NCI-H1048 (cell line): ENCODE data around the gene CCDC107.

ENCODE experiments used
- DNase-seq: peaks from one replicate; lab custom pipeline; 2025; lab: John Stamatoyannopoulos, UW

The CCDC107 gene

DNA sequence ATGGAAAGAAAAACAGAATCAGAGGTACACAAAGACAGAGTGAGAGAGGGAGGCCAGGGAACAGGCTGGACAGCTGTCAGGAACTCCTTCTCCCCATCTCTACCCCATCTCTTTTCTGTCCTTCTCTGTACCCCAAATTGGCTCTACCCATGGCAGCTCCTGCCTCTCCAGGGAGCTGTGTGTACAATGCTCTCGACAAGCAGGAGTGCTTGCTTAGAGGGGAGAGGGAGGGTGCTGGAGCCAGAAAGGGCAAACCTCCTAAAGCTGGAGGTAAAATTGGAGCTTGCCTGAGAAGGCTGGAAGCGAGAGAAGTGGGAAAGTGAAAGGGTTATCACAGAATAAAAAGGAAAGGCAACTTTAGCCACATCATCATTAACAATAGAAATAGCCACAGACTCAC is 25.2 kb downstream of the CCDC107 start:
- no peak for DNase-seq

DNA sequence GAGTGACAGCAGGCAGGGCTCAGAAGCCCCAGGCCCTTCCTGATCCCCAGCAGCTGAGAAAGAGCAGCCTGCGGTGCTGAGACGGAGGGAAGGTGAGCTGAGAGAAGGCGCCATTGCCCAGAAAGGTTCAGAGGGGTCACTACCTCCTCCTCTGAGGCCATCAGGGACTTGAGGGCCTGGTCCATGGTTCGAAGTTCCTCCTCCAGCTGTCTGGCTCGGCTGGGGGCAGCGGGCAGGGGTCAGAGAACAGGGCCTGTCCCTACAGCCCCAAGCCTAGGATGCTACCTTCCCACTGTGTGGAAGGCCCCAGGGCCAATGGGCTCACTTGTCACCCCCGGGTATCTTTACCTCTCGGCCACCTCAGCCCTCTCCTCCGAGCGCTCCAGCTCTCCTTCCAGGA is 26.8 kb downstream of the CCDC107 start:
- DNase-seq, result no peak

DNA sequence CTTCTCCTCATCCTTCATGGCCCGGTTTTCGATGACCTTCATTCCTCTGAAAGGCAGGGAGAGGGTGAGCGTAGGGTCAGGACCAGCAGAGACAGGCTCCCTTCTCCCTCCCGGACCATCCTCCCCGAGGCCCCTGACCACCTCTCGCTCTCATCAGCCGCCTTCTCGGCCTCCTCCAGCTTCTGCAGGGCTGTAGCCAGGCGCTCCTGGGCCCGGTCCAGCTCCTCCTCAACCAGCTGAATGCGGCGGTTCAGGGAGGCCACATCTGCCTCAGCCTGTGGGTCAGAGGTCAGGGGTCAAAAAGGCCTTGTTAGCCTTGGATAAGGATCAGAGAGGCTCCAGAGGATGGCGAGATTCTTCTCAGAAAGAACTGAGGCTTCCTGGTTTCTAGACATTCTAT is 27.4 kb downstream of the CCDC107 start:
- no peak for DNase-seq

DNA sequence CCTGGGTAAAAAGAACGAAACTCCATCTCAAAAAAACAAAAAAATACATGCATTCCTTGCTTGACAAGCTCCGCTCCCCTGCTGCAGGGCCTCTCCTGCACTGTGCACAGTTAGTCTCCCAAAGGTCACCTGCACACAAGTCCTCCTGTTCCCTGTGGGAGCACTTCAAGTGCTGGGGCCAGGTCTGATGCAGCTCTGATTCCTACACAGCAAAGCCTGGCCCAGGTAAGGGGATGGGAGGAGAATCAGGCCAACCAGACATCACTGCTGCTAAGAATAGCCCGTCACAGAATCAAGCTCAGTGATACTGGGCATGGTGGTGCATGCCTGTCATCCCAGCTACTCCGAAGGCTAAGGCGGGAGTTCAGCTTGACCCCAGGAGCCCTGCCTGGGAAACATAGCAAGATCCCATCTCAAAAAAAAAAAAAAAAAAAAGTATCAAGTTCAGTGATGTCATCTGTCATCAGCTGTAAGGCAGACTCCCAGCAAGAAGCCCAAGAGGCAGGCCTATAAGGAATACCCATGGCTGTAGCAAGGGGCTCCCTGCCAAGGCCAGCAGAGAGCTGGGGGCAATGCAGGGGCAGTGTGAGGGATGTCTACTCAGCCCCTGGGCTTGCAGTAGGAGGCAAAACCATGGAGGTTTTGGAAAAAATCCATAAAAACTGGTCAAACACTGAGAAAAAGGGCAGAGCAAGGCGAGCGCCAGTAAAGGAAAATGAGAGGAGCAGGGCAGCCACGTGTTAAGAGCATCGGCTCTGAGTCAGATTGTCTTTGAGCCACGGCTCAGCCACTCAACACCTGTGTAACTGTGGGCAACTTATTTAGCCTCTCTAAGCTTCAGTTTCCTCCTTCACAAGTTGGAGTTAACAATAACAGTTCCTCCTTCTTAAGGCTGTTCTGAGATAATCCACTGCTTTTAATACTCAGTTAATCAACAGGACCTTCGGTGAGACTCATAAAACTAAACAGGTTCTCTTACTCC is 28.4 kb downstream of the CCDC107 start:
- DNase-seq, result no peak

DNA sequence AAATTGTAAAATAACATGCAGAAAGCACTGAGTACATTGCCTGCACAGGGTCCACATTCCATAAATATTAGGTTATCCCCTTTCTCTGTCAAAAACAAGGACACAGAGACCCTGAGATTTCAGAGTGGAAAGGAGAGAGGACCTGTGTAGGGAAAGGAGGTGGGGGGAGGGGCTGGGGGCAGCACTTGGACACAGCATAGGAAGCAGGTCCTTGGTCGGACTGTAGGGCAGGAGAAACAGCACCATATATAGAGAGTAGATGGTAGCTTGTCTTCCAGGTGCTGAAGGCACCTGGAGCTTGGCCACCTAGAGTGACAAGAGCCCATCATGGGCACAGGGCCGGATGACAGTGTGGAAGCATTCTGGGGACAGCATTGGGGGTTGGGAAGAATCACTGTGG is 29.2 kb downstream of the CCDC107 start:
- no peak for DNase-seq

DNA sequence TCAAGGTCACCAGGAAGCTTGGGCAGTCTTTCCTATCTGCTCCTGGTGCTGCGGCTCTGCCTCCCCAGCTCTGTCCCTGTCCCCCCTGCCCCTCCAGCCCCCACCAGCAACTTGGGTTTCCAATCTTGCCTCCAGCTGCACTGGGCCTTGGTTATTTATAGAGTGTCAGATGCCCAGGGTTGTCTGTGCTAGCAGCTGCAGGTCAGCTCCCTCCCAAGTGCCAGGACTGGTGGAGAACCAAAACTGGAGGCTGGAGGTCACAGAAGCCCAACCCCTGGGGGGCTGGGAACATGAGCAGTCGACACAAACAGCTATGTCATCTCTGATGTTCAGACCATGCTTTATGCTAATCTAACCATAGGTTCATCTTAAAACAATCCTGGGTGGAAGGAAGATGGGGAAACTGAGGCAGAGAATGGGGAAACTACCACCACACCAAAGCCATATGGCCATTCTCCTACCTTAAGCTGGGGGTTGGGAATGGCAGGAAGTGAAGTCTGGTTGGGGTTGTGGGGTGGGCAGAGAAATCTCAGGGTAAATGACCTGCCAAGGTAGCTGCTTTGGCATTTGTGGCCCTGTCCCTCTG is 30.0 kb downstream of the CCDC107 start:
- DNase-seq, result no peak

DNA sequence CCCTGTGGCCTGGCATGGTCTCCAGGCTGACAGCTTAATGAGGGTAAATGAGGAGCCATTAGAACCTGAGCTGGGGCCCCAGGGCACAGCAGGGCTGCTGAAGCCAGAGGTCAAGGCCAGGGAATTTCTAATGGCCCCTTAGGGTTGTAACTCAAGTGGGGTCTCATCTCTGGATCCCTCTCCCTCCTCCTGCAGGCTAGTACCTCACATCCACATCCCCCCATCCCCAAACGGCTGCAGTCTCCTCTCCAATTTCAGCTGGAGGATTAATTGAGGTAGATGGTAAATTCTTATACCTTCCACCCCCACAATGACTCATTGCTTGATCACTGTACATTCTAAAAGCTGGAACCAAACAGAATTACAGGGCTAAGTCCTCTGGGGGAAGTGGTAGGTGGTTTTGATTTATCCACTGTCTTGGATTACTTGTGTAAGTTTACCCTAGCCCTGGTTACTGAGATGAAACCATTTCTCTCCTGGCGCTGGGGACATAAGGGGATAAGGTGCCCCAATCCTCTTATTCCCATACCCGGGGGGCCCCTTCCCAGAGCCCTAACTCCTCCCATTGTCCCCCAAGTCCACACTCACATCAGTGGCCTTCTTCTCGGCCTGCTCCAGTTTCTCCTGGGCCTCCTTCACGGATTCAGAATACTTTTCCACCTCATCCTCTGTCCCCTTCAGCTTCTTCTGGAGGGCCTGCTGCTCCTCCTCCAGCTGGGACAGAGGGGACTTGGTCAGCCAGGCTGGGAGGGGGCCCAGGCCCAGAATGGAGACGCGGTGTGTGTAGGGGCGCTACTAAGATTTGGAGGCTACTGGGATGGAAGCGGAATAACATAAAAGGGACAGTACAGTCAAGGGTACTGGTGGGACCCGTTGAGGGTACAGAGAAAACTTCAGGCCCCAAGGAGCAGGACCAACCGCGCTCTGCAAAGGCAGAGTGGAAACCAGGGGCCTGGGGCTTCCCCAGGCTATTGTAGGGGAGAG is 30.8 kb downstream of the CCDC107 start:
- DNase-seq, result no peak

DNA sequence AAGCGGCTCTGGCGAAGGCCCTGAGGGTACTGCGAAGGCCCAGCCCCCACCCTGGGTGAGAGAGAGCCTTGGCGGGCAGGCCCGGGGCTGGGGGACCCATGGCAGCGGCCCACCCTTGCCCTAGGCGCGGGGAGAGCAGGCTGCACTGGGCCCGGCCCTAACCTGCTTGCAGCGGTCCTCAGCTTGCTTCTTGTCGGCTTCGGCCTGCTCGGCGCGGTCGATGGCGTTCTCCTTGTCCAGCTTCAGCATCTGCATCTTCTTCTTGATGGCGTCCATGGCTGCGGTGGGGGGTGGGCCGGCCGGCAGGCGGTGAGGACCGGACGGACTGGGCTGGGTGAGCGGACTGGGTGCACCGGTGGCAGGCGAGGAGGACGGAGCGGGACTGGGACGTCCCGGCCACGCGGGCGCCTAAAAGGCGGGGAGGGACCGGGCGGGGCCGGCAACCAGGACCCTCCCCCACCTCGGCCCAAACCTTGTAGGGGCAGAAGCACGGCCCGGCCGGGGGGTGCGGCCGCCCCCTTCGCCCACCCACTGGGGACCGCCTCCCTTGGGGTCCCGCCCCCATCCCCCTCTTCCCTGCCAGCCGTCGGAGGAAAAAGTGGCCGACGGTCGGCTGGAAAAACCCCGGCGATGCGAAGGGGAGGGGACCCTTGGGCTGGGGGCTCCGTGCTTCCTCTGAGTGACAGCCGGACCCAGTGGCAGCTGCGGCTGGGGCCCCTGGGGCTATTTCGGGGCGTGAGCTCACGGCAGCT is 31.6 kb downstream of the CCDC107 start, which contains the start of gene TPM2:
Gene TPM2, minus strand, starts transcription at position 384 of the 752 bp plus-strand sequence. Its CDS starts 108 bp downstream, at position 276.
- DNase-seq, result no peak

DNA sequence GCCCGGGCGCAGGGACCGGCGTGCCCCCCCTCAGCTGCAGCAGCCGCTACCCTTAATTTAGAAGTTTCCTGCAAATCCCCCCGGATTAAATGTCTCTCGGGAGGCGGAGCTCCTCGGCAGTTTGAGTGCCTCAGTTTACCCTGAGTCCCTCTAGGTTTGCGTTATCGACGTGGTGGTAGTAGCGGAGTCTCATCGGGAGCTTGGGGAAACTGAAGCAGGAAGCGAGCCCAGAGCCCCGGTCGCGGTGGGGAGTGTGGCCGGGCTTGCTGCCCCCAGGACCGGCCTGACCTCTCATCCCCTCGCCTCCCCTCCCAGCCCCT is 32.2 kb downstream of the CCDC107 start:
- no peak for DNase-seq

DNA sequence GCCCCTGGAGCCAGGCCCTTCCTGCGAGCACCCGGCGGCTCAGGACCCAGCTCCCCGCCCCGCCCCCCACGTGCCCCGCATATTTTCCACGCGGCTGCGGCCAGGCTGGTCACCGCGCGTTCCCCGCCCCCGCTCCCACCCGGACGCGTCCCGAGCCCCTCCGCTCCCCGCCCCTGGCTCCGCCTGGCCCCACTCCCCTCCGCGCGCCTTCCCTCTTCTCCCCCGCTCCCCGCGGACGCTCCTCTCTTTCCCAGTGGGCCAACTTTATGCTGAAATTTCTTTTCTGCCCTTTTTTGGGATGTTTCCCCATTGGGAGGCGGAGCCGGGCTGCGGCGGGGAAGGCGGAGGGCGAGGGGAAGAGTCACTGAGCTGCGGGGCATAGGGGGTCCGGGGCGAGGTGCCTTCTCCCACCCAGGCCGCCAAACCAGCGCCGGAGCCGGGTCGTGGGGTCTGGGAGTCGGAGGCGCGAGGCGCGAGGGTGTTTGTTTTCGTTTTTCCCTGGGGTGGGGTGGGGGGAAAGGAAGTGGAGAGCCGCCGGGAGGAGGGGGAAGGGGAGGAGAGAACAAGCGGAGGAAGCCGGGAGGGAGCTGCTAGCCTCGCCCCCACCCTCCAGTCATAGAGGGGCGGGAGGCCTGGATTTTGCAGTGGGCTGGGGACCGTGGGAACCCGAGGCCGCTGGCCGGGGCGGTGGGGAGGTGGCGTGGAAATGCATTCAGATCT is 32.7 kb downstream of the CCDC107 start:
- DNase-seq, result no peak

DNA sequence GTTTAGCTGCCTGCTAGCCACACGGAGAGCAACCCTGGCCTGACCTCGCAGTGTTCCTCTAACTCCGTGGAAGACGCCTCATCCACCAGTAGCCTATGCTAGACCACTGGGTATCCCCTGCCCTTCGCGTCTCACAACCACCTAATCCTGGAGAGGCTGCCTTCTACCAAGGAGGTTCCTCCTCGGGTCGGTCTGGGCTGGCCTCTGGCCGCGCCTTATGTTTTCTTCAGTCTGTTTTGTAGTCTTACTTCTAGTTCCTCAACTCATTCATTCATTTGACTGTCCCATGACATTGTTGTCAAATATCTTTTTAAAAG is 33.2 kb downstream of the CCDC107 start:
- DNase-seq, result no peak

DNA sequence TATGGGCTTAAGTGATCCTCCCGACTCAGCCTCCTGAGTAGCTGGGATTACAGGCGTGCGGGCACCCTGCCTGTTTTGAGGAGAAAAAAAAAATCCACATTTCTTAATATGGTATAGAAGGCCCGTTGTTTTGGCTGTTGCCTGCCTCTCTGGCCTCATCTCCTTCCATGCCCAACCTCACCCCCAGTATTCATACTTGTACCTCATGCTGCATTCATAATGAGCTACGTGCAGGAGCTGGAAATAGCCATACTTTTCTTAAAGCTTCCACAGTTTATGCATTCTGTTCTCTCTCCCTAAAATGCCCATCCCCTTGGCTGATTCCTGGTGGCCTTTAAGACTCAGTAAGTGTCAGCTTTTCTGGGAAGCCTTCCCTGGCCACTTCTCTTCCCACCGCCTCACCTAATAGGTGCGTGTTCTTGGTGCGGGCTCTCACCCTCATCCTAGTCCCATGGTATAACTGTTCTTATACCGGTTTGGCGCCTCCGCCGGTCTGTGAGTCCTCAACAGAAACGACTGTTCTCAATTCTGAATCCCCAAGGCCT is 33.7 kb downstream of the CCDC107 start:
- DNase-seq, result no peak

DNA sequence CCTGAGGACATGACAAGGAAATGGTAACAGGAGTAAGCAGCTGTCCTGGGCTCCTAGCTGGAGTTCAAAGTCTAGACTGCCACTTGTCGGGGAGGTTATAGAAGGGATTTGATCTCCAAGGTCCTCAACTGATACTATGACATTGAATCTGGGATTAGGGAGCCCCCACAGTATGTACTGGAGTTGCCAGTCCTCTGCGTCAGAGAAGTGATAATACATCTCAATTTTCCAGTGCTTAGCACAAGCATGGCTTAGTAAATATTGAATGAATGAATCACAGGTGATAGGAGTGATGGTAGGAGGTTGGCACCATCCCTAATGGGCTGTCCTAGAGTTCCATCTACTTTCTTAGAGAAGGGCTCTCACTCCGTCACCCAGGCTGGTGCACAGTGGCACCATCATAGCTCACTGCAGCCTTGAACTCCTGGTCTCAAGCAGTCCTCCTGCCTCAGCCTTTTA is 37.9 kb downstream of the CCDC107 start:
- DNase-seq, result no peak

DNA sequence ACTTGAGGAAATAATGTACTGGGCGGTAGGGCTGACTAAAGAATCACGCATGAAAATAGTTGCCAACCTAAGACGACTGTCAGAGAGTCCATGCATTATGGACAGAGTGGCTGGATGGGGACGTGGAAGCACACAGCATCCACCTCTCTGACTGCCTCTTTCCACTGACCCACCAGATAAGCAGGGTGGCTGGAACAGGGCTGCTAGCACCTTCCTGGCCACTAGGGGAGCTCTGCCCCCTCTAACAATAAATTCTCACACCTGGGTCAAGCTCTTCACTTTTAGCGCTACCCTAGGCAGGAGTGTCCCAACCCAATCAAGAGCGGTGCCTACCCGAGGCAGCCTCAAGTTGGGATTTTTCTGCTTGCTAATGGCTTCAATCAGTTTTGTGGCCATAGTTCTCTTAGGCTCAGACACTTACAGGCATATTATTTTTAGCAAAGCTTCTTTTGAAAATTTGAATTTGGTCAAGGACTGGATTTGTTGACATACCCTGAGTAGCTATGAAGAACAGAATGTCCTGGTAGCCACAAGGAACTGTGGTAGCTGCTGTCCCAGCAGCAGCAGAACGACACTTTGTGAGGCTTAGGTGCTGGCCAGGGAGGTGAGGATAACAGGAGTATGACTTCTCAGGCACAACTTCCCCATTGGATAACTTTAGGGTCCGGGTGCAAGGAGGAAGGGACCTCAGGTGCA is 38.6 kb downstream of the CCDC107 start:
- no peak for DNase-seq

DNA sequence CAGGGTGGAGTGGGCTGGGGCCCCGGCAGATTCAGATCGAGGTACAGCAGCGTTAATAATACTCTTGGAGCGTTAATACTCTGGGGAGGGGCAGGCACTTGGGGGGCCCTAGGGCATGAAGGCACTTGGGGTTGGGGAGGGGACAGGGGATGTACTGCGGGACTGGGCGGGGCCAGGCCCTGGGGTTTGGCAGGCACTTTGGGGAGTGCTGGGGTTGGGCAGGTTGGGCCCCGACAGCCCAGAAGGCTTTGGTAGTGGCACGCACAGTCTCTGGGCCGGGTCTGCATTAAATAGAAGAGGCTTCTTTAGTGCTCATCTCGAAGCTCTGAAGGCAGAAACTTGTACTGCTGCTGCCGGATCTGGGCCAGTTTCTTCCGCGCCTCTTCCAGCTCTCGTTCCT is 39.4 kb downstream of the CCDC107 start:
- DNase-seq, result no peak

DNA sequence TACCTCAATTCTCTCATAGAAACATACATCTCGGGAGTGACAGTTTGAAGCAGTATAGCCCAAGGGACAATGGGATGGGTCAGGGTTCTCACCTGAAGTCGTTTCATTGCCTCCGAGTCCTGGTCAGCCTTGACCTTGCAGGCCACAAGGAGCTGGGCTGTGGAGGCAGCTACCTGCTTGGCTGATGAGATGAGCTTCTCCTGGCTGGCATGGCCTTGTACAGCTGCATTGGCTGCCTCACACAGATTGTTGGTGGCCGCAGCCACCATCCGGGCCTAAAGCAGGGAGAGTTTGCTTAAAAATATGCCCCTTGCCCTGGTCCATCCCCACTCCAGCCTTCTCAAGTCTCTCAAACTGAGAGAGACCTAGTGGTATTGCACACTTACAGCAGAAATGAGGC is 40.1 kb downstream of the CCDC107 start:
- no peak for DNase-seq

DNA sequence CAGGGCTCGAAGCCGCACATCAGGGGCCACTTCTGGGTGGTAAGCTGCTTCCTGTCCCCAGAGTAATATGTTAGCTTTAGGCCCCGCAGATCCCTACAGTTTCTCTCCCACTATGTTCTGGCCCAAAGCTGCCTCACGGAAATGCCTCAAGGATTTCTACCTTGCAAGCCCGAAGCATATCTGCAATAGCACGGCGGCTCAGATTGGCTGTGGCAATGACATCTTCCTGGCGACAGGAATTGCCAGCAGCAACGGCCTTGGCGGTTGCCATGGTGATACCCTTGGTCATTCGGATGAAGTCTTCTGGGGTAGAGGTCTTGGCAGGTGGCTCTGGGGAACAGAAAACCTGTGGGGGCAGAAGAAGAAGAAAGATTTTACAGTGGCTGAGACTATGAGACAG is 41.9 kb downstream of the CCDC107 start:
- no peak for DNase-seq

DNA sequence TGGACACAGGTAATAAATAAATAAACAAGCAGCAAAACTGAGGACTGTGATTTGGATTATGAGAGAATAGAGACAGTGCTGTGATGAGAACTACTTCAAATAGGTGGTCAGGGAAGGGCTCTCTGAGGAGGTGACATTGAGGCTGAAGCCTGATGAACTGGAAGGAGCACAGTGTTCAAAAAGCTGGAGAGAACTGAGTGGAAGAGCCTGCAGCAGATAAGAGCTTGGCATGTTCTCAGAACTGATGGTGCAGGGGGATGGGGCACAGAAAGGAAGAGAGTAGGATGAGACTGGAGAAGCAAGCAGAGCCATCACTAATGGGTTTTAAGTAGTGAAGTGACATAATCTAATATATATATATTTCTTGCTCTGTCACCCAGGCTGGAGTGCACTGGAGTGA is 42.9 kb downstream of the CCDC107 start:
- DNase-seq, result no peak

DNA sequence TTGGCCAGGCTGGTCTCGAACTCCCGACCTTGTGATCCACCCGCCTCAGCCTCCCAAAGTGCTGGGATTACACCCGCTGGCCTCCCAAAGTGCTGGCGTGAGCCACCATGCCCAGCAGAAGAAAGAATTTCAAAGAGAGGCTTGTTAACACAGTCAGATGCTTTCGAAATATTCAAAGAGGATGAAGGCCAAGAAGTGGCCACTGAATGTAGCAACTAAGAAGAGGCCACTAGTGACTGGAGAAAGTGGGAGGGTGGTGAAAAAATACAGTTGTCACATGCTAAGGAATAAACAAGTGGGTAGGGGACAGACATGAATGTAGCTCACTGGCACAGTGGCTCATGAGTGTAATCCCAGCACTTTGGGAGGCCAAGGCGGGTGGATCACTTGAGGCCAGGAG is 44.6 kb downstream of the CCDC107 start:
- no peak for DNase-seq
